ENCODE measurements around the gene DIS3L2.

The DIS3L2 gene

GRCh38 chr2:231935207-231935524 lies 26.3 kb upstream of the DIS3L2 start:
- DNase-seq (ENCODE audit: extremely low read depth, low read depth), result no peak
- TF ChIP-seq CTCF (IDR thresholded peaks at IDR 0.05; ENCODE audit: low read depth, low read length), result no peak

GRCh38 chr2:231935815-231936214 lies 25.7 kb upstream of the DIS3L2 start:
- DNase-seq (ENCODE audit: extremely low read depth, low read depth), result no peak

GRCh38 chr2:231936491-231936890 lies 25.0 kb upstream of the DIS3L2 start:
- no peak for TF ChIP-seq CTCF (IDR thresholded peaks at IDR 0.05; ENCODE audit: low read depth, low read length)
- DNase-seq (ENCODE audit: extremely low read depth, low read depth), result no peak

More at GRCh38 chr2:231935815-231936214, 25.7 kb upstream of the DIS3L2 start:
- TF ChIP-seq CTCF (IDR thresholded peaks at IDR 0.05; ENCODE audit: low read depth, low read length), result no peak

GRCh38 chr2:231937057-231937456 lies 24.5 kb upstream of the DIS3L2 start:
- TF ChIP-seq CTCF (IDR thresholded peaks at IDR 0.05; ENCODE audit: low read depth, low read length), result no peak
- DNase-seq (ENCODE audit: extremely low read depth, low read depth), result no peak

- no peak for DNase-seq (ENCODE audit: extremely low read depth, low read depth)
- TF ChIP-seq CTCF (IDR thresholded peaks at IDR 0.05; ENCODE audit: low read depth, low read length), result no peak
These were observed 22.5 kb upstream of the DIS3L2 start for GRCh38 chr2:231939022-231939421.

- no peak for TF ChIP-seq CTCF (IDR thresholded peaks at IDR 0.05; ENCODE audit: low read depth, low read length)
- no peak for DNase-seq (ENCODE audit: extremely low read depth, low read depth)
These were observed 20.7 kb upstream of the DIS3L2 start for GRCh38 chr2:231940795-231941194.

- DNase-seq (ENCODE audit: extremely low read depth, low read depth), result no peak
- no peak for TF ChIP-seq CTCF (IDR thresholded peaks at IDR 0.05; ENCODE audit: low read depth, low read length)
These were observed 19.8 kb upstream of the DIS3L2 start for GRCh38 chr2:231941673-231942072.

Measured in AG09319 (cell line).